K562 (cell line): ENCODE results near the gene DNAH5. TPM values are rescaled to one million over a fixed set of nuclear protein-coding genes. Genes with fewer than 3 reads are reported as not detected.

Experiments
- ATAC-seq: fragments of 200-7000 bp; cut with Tn5 transposase; 3 replicates; pipeline ENCODE4 v1.9.1; 2020; ENCODE audit warnings: moderate library complexity
- BruUV-seq: library from RNA; stranded (reverse); fragments of 400-500 nt; replicated peaks from 2 replicates; lab custom pipeline; 2021; lab: Mats Ljungman, UMichigan
- CTCF ChIA-PET: fragments of 300-600 bp; formaldehyde crosslinking; extraction: SDS; loops from one replicate; lab custom pipeline; 2021; ENCODE audit warnings: low intra/inter-chr PET ratio; lab: Yijun Ruan, JAX
- POLR2A ChIA-PET: fragments of 300-600, 350-650 bp; sonication (Branson Sonifier 250); formaldehyde crosslinking; extraction: SDS; loops from one replicate; lab custom pipeline; 2021; ENCODE audit warnings: antibody characterized with exemption, inconsistent platforms; lab: Yijun Ruan, JAX
- DNase-seq, 4 experiments: peaks; one replicate each; pipeline versions ENCODE4 v3.0.0 to v3.0.0-alpha.2; 2011 to 2018; ENCODE audit warnings: low spot score in 3 of 4, mixed read lengths in 3 of 4; ENCODE audit errors: extremely low read depth in 1 of 4
- FAIRE-seq: peaks from 2 replicates; lab custom pipeline; 2011; peaks lifted over from hg19 to GRCh38; lab: Jason Lieb, UNC
- H2AFZ ChIP-seq: 2 replicates; pipeline ENCODE4 v1.6.0; 2011; ENCODE audit warnings: low read depth, low read length, control low read depth, inconsistent platforms
- H3K27ac ChIP-seq: fragments of 200-600 bp; 3 replicates; pipeline ENCODE4 v1.8.0; 2011; ENCODE audit warnings: low read depth, mild to moderate bottlenecking, control low read depth, inconsistent platforms, low read length, moderate library complexity, mixed read lengths; ENCODE audit errors: extremely low read depth
- H3K27me3 ChIP-seq, 2 experiments: fragments of 300-600 bp in 1 of 2; 2 replicates in 1 of 2; 3 replicates in 1 of 2; pipeline versions ENCODE4 v1.6.0 to v1.8.0; 2011; ENCODE audit warnings: inconsistent platforms in 2 of 2, low read length in 2 of 2, mild to moderate bottlenecking in 1 of 2, mixed read lengths in 1 of 2, moderate library complexity in 1 of 2; ENCODE audit not compliant: control insufficient read depth in 2 of 2, insufficient read depth in 2 of 2
- H3K36me3 ChIP-seq: fragments of 300-600 bp; 3 replicates; pipeline ENCODE4 v1.8.0; 2011; ENCODE audit warnings: mild to moderate bottlenecking, low read length, inconsistent platforms; ENCODE audit not compliant: control insufficient read depth, insufficient read depth
- H3K4me1 ChIP-seq, 2 experiments: fragments of 200-600 bp in 1 of 2; replicated peaks in 1 of 2; 2 replicates in 1 of 2; 3 replicates in 1 of 2; pipeline versions ENCODE4 v1.5.1 to v1.8.0; 2011; ENCODE audit warnings: inconsistent platforms in 2 of 2, low read length in 2 of 2, mild to moderate bottlenecking in 1 of 2, mixed read lengths in 1 of 2, moderate library complexity in 1 of 2; ENCODE audit not compliant: control insufficient read depth in 2 of 2, insufficient read depth in 2 of 2
- H3K4me2 ChIP-seq: 2 replicates; pipeline ENCODE4 v1.6.1; 2011; ENCODE audit warnings: low read length, control low read depth, inconsistent platforms, mixed read lengths; ENCODE audit not compliant: insufficient read depth
- H3K4me3 ChIP-seq: fragments of 200-600 bp; sonication (generic), shearing (Covaris generic); 2 replicates; pipeline ENCODE4 v1.5.1; 2016; ENCODE audit warnings: control low read depth, inconsistent platforms
- H3K79me2 ChIP-seq: fragments of 200-600 bp; 3 replicates; pipeline ENCODE4 v1.8.0; 2011; ENCODE audit warnings: low read length, inconsistent platforms; ENCODE audit not compliant: control insufficient read depth, insufficient read depth
- H3K9ac ChIP-seq, 2 experiments: 2 replicates each; pipeline versions ENCODE4 v1.6.0 to v1.6.1; 2011; ENCODE audit warnings: low read depth in 2 of 2, low read length in 2 of 2, control low read depth in 1 of 2, inconsistent platforms in 1 of 2, mild to moderate bottlenecking in 1 of 2, mixed read lengths in 1 of 2; ENCODE audit not compliant: insufficient read depth in 1 of 2
- H3K9me1 ChIP-seq: one replicate; pipeline ENCODE4 v1.6.0; 2011; ENCODE audit warnings: inconsistent platforms, mild to moderate bottlenecking, low read length, moderate library complexity; ENCODE audit not compliant: control insufficient read depth, insufficient read depth
- H3K9me3 ChIP-seq: replicated peaks from 2 replicates; pipeline ENCODE4 v1.5.1; 2011; ENCODE audit warnings: low read depth, low read length, inconsistent platforms; ENCODE audit not compliant: control insufficient read depth, insufficient read depth
- H4K20me1 ChIP-seq: replicated peaks from 2 replicates; pipeline ENCODE4 v1.6.1; 2011; ENCODE audit warnings: low read length, inconsistent platforms, mixed read lengths; ENCODE audit not compliant: control insufficient read depth, insufficient read depth
- ATF4 ChIP-seq: fragments of 450-650 bp; formaldehyde crosslinking; IDR thresholded peaks from 2 replicates; pipeline ENCODE4 v1.4.0; 2022; ENCODE audit warnings: mild to moderate bottlenecking, moderate library complexity
- CC2D1A ChIP-seq: fragments of 450-650 bp; IDR thresholded peaks from 2 replicates; pipeline ENCODE4 v1.6.1; 2017; ENCODE audit warnings: mild to moderate bottlenecking
- TEAD4 ChIP-seq, 2 experiments: sonication (generic) in 1 of 2; formaldehyde crosslinking in 1 of 2; IDR thresholded peaks; 2 replicates each; pipeline versions ENCODE4 v1.6.1 to v1.8.0; 2012 to 2022; ENCODE audit warnings: borderline replicate concordance in 1 of 2, inconsistent platforms in 1 of 2, low read length in 1 of 2, mild to moderate bottlenecking in 1 of 2, missing genetic modification reagents in 1 of 2
- YY1 ChIP-seq, 3 experiments: IDR thresholded peaks; 2 replicates each; pipeline ENCODE4 v1.6.1; 2011; ENCODE audit warnings: low read length in 2 of 3, mild to moderate bottlenecking in 2 of 3, moderate library complexity in 2 of 3, borderline replicate concordance in 1 of 3, control low read depth in 1 of 3, low read depth in 1 of 3; ENCODE audit not compliant: insufficient read depth in 3 of 3, insufficient replicate concordance in 2 of 3, control insufficient read depth in 1 of 3, insufficient read length in 1 of 3; ENCODE audit errors: extremely low read depth in 1 of 3
- WGBS: fragments of 100-300 bp; shearing (Covaris generic); methylation state at CpG from one replicate; pipeline ENCODE4 v1.1.6; 2016; ENCODE audit warnings: low coverage, mixed read lengths; ENCODE audit not compliant: insufficient coverage; ENCODE audit errors: missing lambda C conversion rate; 5-methylcytosine and 5-hydroxymethylcytosine counted together
- in situ Hi-C: fragments of 300-500 bp; cut with MboI; formaldehyde crosslinking; loops from 4 replicates; pipeline ENCODE4 v1.15.0; 2018; ENCODE audit warnings: inconsistent platforms, mixed read lengths
- intact Hi-C: fragments of 100-400 bp; cut with micrococcal nuclease; formaldehyde crosslinking; loops from 2 replicates; pipeline ENCODE4 v1.14.2; 2022
- polyA plus RNA-seq, 8 experiments: library from polyadenylated mRNA; depleted of rRNA in 4 of 8; stranded (reverse) in 5 of 8; unstranded in 3 of 8; fragments of >200 nt; fragmentation: Nextera tagmentation in 2 of 8; fragmentation: Illumina TruSeq in 1 of 8; extraction: Ambion mirVana in 2 of 8; extraction: Trizol in 1 of 8; gene quantifications; 2 replicates each; pipeline versions ENCODE4 v1.2.1 to v1.2.3, GENCODE V29; 2011 to 2014; ENCODE audit warnings: inconsistent platforms in 1 of 8, missing spikeins in 1 of 8
- total RNA-seq, 7 experiments: library from RNA; depleted of rRNA in 6 of 7; stranded (reverse); fragments of >200 nt in 6 of 7; fragmentation: Illumina TruSeq in 2 of 7; extraction: Trizol in 2 of 7; gene quantifications; 2 replicates each; pipeline versions ENCODE4 v1.2.1 to v1.2.3, GENCODE V29; 2011 to 2021; ENCODE audit warnings: low replicate concordance in 1 of 7

DNAH5 gene
- total and polyA plus RNA-seq, 9 of the 15 experiments (the other 6 are each of a cell fraction or from before 2014, with no cell fraction given): 0.03 TPM; not detected in 8

GRCh38 chr5:13821366-13821765 is 123.1 kb downstream of the DNAH5 start:
- no peak for TF ChIP-seq CC2D1A
- no peak for TF ChIP-seq TEAD4 (IDR thresholded peaks at IDR 0.05; ENCODE audit: low read length)
- no peak for TF ChIP-seq TEAD4 (CRISPR knock-in tag; IDR thresholded peaks at IDR 0.05; ENCODE audit: borderline replicate concordance)
- no peak for TF ChIP-seq YY1 (IDR thresholded peaks at IDR 0.05; ENCODE audit: borderline replicate concordance in 1 of 3, control insufficient read depth in 1 of 3, extremely low read depth in 1 of 3, insufficient read depth in 3 of 3, insufficient read length in 1 of 3, insufficient replicate concordance in 2 of 3, low read depth in 1 of 3, low read length in 2 of 3)
- TF ChIP-seq ATF4: no peak
- Histone ChIP-seq H2AFZ (no peak overlapping the region), H4K20me1 (no peaks in the 10 kb centered on the region), H3K4me2 (no peak overlapping the region), H3K9ac (no peak overlapping the region), H3K4me3 (no peak overlapping the region), H3K36me3 (no peaks in the 10 kb centered on the region), H3K79me2 (no peaks in the 10 kb centered on the region), H3K9me3 (no peaks in the 10 kb centered on the region; the same call in 1 of the 2 replicates), H3K4me1 (no peaks in the 10 kb centered on the region), H3K9me1 (no peaks in the 10 kb centered on the region), H3K27ac (no peak overlapping the region), H3K27me3 (no peaks in the 10 kb centered on the region)
- intact Hi-C loops: no loop called here
- 2% methylated on average over 2 of the region's 2 CpGs for WGBS
- in situ Hi-C loops: no loop called here
- no peak for FAIRE-seq
- ChIA-PET CTCF (no interaction called here), POLR2A (no interaction called here)
- no peak for DNase-seq
- no TSS peak for BruUV-seq
- no peak for ATAC-seq
